Testis (tissue), 2 donors: Measurements from ENCODE around the gene PKIG.

ENCODE experiments used
- POLR2A ChIP-seq: fragments of 450-650 bp; IDR thresholded peaks from one replicate; pipeline ENCODE4 v1.6.1; 2017; ENCODE audit warnings: antibody characterized with exemption, mild to moderate bottlenecking, moderate library complexity
- TF ChIP-seq, protein P1 (sequence below), 3 experiments: fragments of 450-650 bp in 2 of 3; fragments of 200-600 bp in 1 of 3; sonication (generic) in 1 of 3; IDR thresholded peaks; one replicate each; pipeline ENCODE4 v1.5.1; 2016 to 2019; ENCODE audit warnings: antibody characterized with exemption in 3 of 3, mild to moderate bottlenecking in 2 of 3, moderate library complexity in 1 of 3

DNA sequence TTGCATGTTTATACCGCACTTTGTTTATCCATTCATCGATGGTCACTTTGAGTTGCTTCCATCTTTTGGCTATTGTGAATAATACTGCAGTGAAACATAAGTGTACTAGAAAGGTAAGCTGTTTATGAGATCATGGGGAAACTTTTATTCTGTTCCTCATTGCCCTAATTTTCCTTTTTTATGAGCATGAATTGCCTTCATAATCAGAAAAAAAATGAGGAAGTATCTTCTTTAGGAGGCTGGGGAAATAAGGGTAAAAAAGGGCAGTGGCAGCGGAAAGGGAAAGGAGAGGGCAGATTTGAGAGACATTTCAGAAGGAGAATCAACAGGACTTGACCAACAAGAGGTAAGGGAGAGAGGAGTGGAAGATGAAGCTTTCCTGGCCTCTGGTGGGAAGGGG lies 46.2 kb upstream of the PKIG start:
- TF ChIP-seq, protein P1, sequence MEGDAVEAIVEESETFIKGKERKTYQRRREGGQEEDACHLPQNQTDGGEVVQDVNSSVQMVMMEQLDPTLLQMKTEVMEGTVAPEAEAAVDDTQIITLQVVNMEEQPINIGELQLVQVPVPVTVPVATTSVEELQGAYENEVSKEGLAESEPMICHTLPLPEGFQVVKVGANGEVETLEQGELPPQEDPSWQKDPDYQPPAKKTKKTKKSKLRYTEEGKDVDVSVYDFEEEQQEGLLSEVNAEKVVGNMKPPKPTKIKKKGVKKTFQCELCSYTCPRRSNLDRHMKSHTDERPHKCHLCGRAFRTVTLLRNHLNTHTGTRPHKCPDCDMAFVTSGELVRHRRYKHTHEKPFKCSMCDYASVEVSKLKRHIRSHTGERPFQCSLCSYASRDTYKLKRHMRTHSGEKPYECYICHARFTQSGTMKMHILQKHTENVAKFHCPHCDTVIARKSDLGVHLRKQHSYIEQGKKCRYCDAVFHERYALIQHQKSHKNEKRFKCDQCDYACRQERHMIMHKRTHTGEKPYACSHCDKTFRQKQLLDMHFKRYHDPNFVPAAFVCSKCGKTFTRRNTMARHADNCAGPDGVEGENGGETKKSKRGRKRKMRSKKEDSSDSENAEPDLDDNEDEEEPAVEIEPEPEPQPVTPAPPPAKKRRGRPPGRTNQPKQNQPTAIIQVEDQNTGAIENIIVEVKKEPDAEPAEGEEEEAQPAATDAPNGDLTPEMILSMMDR (IDR thresholded peaks at IDR 0.05): no peak
- TF ChIP-seq POLR2A: no peak
